ENCODE measurements around the gene H19. TPM values are rescaled to one million over a fixed set of nuclear protein-coding genes. Genes with fewer than 3 reads are reported as not detected.

Gene H19
- total RNA-seq, 2 donors from 2014 or later = 0.55 to 3.8 TPM

DNA sequence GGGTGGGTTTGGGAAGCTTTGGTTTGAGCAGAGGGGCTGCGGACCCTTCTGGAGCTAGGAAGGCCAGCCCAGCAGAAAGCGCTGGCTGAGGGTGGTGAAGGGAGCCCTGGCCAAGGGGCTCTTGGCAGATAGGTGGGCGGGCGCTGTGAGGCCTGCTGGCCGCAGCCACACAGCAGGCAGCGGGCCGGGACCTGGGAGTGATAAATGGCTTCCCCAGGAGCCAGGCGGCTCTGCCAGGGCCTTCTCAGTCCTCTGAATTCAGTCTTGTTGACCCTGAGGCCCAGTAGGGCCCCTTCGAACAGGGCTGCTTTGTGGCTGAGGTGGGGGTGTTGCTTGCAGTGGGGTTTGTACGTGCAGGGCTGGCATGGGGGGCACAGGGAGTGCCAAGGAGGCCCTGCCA, 33.4 kb upstream of the H19 start:
- Histone ChIP-seq H3K36me3 (ENCODE audit: control insufficient read depth, insufficient read depth, low read length) (no peaks in the 10 kb centered on the region), H3K9me3 (ENCODE audit: control insufficient read depth, low read length) (no peaks in the 10 kb centered on the region), H3K4me3 (ENCODE audit: low read length) (no peak overlapping the region), H3K27me3 (ENCODE audit: control insufficient read depth, insufficient read depth, low read length, poor library complexity, severe bottlenecking) (no peaks in the 10 kb centered on the region), H3K9ac (ENCODE audit: extremely low read depth, low read length, poor library complexity, severe bottlenecking) (no peak overlapping the region), H3K4me1 (ENCODE audit: control insufficient read depth, insufficient read depth, low read length) (no peaks in the 10 kb centered on the region), H3K27ac (ENCODE audit: low read depth, low read length) (no peak overlapping the region)
- DNase-seq = no peak
- Mint-ChIP-seq H3K4me1 (no peaks in the 10 kb centered on the region), H3K27ac (no peak overlapping the region), H3K36me3 (ENCODE audit: low read depth) (no peaks in the 10 kb centered on the region), H3K9me3 (no peaks in the 10 kb centered on the region), H3K27me3 (ENCODE audit: insufficient read depth) (no peaks in the 10 kb centered on the region), H3K4me3 (no peak overlapping the region)
- TF ChIP-seq CTCF (conservative IDR thresholded peaks at IDR 0.05) = no peak
- WGBS, 2 experiments (ENCODE audit: insufficient coverage in 1 of 2, insufficient read length in 1 of 2) = no CpG with 5 or more reads among the region's 10 CpGs

DNA sequence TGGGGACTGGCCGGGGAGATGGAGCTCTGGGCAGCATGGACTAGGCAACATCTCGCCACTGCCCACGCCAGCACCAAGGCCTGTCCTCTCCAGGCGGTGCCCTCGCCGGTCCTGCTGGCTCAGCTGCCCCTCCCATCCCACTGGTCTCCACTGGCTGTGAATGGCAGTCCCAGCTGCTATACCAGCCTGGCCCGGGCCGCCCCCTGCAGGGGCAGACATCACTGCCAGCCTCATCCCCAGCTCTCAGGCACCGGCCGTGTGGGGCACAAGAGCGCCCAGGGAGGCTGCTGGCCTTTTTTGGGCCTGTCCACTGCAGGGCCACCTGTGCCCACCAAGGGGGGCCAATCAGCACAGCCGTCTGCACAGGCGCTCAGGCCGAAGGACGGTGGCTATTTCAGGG, 30.1 kb upstream of the H19 start:
- H3K36me3 Mint-ChIP-seq (ENCODE audit: low read depth) = no peaks in the 10 kb centered on the region
- Histone ChIP-seq H3K4me3 (ENCODE audit: low read length) (no peak overlapping the region), H3K9me3 (ENCODE audit: control insufficient read depth, low read length) (no peaks in the 10 kb centered on the region), H3K36me3 (ENCODE audit: control insufficient read depth, insufficient read depth, low read length) (no peaks in the 10 kb centered on the region), H3K4me1 (ENCODE audit: control insufficient read depth, insufficient read depth, low read length) (no peaks in the 10 kb centered on the region), H3K9ac (ENCODE audit: extremely low read depth, low read length, poor library complexity, severe bottlenecking) (no peak overlapping the region), H3K27ac (ENCODE audit: low read depth, low read length) (no peak overlapping the region), H3K27me3 (ENCODE audit: control insufficient read depth, insufficient read depth, low read length, poor library complexity, severe bottlenecking) (no peaks in the 10 kb centered on the region)
- no peak overlapping the region for H3K4me3 Mint-ChIP-seq
- no peaks in the 10 kb centered on the region for H3K27me3 Mint-ChIP-seq (ENCODE audit: insufficient read depth)
- no peaks in the 10 kb centered on the region for H3K4me1 Mint-ChIP-seq
- no peak for TF ChIP-seq CTCF (conservative IDR thresholded peaks at IDR 0.05)
- no peaks in the 10 kb centered on the region for H3K9me3 Mint-ChIP-seq
- no peak for DNase-seq
- no CpG with 5 or more reads among the region's 15 CpGs for WGBS, 2 experiments (ENCODE audit: insufficient coverage in 1 of 2, insufficient read length in 1 of 2)
- no peak overlapping the region for H3K27ac Mint-ChIP-seq

DNA sequence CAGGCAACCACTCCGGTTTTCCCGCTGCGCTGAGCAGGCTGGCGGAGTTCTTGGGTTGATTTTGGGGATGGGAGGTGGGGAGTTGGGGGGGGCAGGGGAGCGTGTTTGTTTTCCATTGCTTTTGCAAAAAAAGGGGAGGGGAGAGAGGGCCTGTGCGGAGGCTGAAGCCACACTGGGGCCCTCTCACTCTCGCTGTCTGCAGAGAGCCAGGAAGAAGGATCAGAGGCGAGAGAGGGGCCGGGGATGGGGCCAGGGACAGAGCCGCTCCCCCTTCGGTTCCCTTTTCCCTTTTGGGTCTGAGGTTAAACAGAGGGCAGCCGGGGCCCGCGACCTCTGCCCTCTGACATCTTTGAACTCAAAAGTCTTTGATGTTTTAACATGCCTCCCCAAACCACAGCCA, 17.4 kb upstream of the H19 start:
- no peaks in the 10 kb centered on the region for H3K27me3 Mint-ChIP-seq (ENCODE audit: insufficient read depth)
- H3K27ac ChIP-seq (ENCODE audit: low read depth, low read length) = no peak overlapping the region
- TF ChIP-seq CTCF (conservative IDR thresholded peaks at IDR 0.05) = no peak
- H3K36me3 ChIP-seq (ENCODE audit: control insufficient read depth, insufficient read depth, low read length) = no peaks in the 10 kb centered on the region
- H3K9ac ChIP-seq (ENCODE audit: extremely low read depth, low read length, poor library complexity, severe bottlenecking) = no peak overlapping the region
- no peak overlapping the region for H3K27ac Mint-ChIP-seq
- no peak overlapping the region for H3K4me3 ChIP-seq (ENCODE audit: low read length)
- H3K9me3 Mint-ChIP-seq = no peaks in the 10 kb centered on the region
- H3K4me1 Mint-ChIP-seq = no peaks in the 10 kb centered on the region
- DNase-seq = no peak
- H3K9me3 ChIP-seq (ENCODE audit: control insufficient read depth, low read length) = no peaks in the 10 kb centered on the region
- H3K4me3 Mint-ChIP-seq = no peak overlapping the region
- no CpG with 5 or more reads among the region's 14 CpGs for WGBS, 2 experiments (ENCODE audit: insufficient coverage in 1 of 2, insufficient read length in 1 of 2)
- H3K27me3 ChIP-seq (ENCODE audit: control insufficient read depth, insufficient read depth, low read length, poor library complexity, severe bottlenecking) = no peaks in the 10 kb centered on the region
- no peaks in the 10 kb centered on the region for H3K36me3 Mint-ChIP-seq (ENCODE audit: low read depth)
- H3K4me1 ChIP-seq (ENCODE audit: control insufficient read depth, insufficient read depth, low read length) = no peaks in the 10 kb centered on the region
